ENCODE results near the gene TCEAL6. TPM values are rescaled to one million over a fixed set of nuclear protein-coding genes. Genes with fewer than 3 reads are reported as not detected.
"Not testable (repeated sequence)": the region's sequence is repeated elsewhere in the genome, so short reads cannot be mapped to it uniquely, and the experiment has no call there.

TCEAL6 gene
- not detected in 2 replicates for total RNA-seq (ENCODE audit: low replicate concordance)
- long read RNA-seq, result 0 reads

- H3K9me3 Mint-ChIP-seq; H3K36me3 Mint-ChIP-seq; H3K4me1 Mint-ChIP-seq (ENCODE audit: unreplicated experiment); H3K27ac Mint-ChIP-seq; DNase-seq (ENCODE audit: extremely low spot score, unreplicated experiment); H3K4me3 Mint-ChIP-seq; H3K27me3 Mint-ChIP-seq: not testable (repeated sequence)
Observed at GRCh38 chrX:102142274-102142673, at the start of gene TCEAL6. Gene TCEAL6, minus strand, starts transcription at chrX:102142481.

GRCh38 chrX:102185967-102186720 lies 43.9 kb upstream of the TCEAL6 start:
- Mint-ChIP-seq H3K27me3 (no peaks in the 10 kb centered on the region), H3K36me3 (no peaks in the 10 kb centered on the region), H3K27ac (no peak overlapping the region), H3K4me3 (no peak overlapping the region), H3K9me3 (peaks cover 4% of the 10 kb centered on the region), H3K4me1 (ENCODE audit: unreplicated experiment) (no peaks in the 10 kb centered on the region)
- TF ChIP-seq, protein P1, sequence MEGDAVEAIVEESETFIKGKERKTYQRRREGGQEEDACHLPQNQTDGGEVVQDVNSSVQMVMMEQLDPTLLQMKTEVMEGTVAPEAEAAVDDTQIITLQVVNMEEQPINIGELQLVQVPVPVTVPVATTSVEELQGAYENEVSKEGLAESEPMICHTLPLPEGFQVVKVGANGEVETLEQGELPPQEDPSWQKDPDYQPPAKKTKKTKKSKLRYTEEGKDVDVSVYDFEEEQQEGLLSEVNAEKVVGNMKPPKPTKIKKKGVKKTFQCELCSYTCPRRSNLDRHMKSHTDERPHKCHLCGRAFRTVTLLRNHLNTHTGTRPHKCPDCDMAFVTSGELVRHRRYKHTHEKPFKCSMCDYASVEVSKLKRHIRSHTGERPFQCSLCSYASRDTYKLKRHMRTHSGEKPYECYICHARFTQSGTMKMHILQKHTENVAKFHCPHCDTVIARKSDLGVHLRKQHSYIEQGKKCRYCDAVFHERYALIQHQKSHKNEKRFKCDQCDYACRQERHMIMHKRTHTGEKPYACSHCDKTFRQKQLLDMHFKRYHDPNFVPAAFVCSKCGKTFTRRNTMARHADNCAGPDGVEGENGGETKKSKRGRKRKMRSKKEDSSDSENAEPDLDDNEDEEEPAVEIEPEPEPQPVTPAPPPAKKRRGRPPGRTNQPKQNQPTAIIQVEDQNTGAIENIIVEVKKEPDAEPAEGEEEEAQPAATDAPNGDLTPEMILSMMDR (conservative IDR thresholded peaks at IDR 0.05), result no peak
- DNase-seq (ENCODE audit: extremely low spot score, unreplicated experiment), result no peak

DNA sequence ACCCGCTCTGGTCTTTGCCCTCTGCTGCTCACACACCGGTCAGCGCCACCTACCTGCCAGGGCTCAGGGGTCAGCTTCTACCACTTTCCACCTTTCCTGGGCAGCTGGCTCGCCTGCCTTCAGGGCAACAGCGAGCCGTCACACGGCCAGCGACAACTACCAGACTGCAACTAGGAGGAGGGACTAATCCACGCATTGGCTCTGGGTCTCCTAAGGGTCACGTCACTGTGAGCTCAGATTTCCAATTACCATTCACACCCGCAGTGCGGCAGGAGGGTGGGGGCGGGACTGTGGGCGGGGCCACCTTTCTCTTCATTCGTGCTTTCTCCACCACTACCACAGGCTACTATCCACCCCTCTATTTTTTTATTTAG lies 13.5 kb upstream of the TCEAL6 start, which contains the start of gene BEX5:
TSS of gene BEX5 (minus strand) at position 172 of the 374 bp plus-strand sequence. CDS start 1,712 bp downstream, outside the sequence.
- Mint-ChIP-seq H3K27me3 (peaks cover 20% of the 10 kb centered on the region), H3K4me1 (ENCODE audit: unreplicated experiment) (no peaks in the 10 kb centered on the region), H3K27ac (peak within 1 kb of the TSS; percentile 96), H3K4me3 (peak within 1 kb of the TSS; percentile 96), H3K36me3 (no peaks in the 10 kb centered on the region), H3K9me3 (no peaks in the 10 kb centered on the region)
- DNase-seq (ENCODE audit: extremely low spot score, unreplicated experiment), result no peak
- TF ChIP-seq, protein P1 (conservative IDR thresholded peaks at IDR 0.05), result no peak

DNA sequence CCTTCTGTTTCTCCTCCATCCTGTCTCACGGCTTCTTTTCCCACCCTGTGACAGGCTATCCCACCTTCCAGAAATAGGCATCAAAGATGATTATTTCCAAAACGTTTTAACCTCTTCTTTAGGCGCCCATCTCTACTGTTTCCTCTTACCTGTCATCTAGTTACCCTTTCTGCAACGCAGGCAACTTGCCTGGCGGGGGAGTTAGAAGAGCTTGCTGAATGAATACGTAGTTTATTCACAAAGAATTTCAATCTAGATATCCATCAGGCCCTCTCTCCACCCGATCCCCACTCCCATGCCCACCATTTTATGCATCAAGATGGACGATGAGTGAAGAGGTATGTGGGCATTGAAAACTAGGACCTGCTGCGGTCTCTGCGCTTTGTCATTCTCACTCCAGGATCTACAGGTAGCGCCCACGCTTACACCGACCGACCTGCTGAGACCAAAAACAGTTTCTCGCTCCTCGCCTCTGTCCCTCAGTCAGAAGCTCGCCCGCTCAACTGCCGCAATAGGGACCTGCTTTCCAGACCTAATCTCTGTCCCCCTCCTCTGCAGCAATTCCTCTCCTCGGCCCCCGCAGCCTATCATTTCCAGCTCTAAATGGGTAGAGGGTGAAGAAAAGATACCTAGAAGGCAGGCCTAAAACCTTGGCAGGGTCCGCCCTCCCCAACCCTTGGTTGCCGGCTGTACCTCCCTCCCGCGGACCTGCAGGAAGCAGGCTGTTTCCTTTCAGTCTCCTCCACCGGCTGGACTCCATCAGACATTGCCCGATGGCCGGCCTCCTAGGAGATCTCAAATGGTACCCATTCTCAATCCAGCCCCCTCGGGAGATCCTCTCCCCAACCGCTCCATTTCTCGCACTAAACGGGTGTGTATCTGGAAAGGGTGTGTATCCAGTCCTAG lies 12.9 kb upstream of the TCEAL6 start:
- Mint-ChIP-seq H3K27ac (peak overlapping the region; percentile 96), H3K36me3 (no peaks in the 10 kb centered on the region), H3K4me3 (peak overlapping the region; percentile 96), H3K27me3 (peaks cover 20% of the 10 kb centered on the region), H3K4me1 (ENCODE audit: unreplicated experiment) (no peaks in the 10 kb centered on the region), H3K9me3 (no peaks in the 10 kb centered on the region)
- no peak for DNase-seq (ENCODE audit: extremely low spot score, unreplicated experiment)
- TF ChIP-seq, protein P1 (conservative IDR thresholded peaks at IDR 0.05), result no peak

GRCh38 chrX:102154218-102154860 lies 12.1 kb upstream of the TCEAL6 start:
- Mint-ChIP-seq H3K4me3 (peak overlapping the region; percentile 96), H3K36me3 (no peaks in the 10 kb centered on the region), H3K27me3 (peaks cover 20% of the 10 kb centered on the region), H3K27ac (no peak overlapping the region), H3K9me3 (no peaks in the 10 kb centered on the region), H3K4me1 (ENCODE audit: unreplicated experiment) (no peaks in the 10 kb centered on the region)
- no peak for DNase-seq (ENCODE audit: extremely low spot score, unreplicated experiment)
- TF ChIP-seq, protein P1 (conservative IDR thresholded peaks at IDR 0.05), result peak; percentile 63

DNA sequence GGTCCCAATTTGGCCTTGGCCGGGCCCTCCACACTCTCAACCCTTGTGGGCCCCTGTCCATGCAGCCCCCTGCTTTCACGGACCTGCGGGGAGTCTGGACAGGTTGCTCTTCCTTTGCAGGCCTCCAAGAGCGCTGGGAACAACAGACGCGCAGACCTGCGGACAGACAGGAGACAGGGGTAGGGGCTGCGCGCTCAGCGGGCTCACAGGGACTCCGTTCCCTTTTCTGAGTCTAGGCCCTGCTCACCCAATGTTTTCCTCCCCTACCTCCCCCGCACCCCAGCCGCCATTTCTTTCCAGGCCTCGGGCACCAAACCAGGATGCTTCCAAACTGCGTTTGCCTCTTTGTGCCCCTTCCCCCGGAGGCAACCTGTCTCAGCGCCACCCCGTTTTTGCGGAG lies 650 bp downstream of the TCEAL6 start:
- not testable (repeated sequence) for H3K27ac Mint-ChIP-seq; H3K9me3 Mint-ChIP-seq; H3K4me1 Mint-ChIP-seq (ENCODE audit: unreplicated experiment); H3K27me3 Mint-ChIP-seq; H3K4me3 Mint-ChIP-seq; DNase-seq (ENCODE audit: extremely low spot score, unreplicated experiment); H3K36me3 Mint-ChIP-seq

DNA sequence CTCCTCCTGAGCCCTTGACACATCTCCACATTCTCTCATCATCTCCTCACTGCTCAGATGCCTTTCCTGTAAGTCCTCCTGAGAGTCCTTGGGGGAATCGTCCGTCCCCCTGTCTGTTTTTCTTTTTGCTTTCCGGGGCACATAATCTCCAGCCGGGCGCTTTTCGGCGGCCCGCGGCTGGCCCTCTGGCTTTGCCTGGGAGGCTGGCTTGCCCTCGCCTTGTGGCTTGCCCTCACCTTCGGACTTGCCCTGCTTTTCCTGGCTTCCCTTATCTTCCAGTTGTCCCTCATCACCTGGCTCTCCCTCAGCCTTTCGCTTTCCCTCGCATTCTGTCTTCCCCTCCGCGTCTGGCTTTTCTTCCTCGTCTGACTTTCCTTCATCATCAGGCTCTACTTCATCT lies 1.4 kb downstream of the TCEAL6 start:
- H3K27ac Mint-ChIP-seq, result not testable (repeated sequence)

More for the DNA sequence above, 1.4 kb downstream of the TCEAL6 start:
- not testable (repeated sequence) for H3K4me1 Mint-ChIP-seq (ENCODE audit: unreplicated experiment); H3K4me3 Mint-ChIP-seq; H3K27me3 Mint-ChIP-seq; DNase-seq (ENCODE audit: extremely low spot score, unreplicated experiment); H3K9me3 Mint-ChIP-seq; H3K36me3 Mint-ChIP-seq

Measured in type B pancreatic cell (in vitro differentiated cells).